H1 (cell line): ENCODE results near the gene POPDC2. TPM values are rescaled to one million over a fixed set of nuclear protein-coding genes. Genes with fewer than 3 reads are reported as not detected.
A peak's percentile ranks its signal among the peaks of the same experiment; 100 is the strongest.

Experiments
- CTCF ChIA-PET: fragments of 300-600 bp; sonication (Branson Sonifier 250); formaldehyde crosslinking; loops from one replicate; lab custom pipeline; 2021; ENCODE audit not compliant: partially characterized antibody; lab: Charles Lee
- POLR2A ChIA-PET: fragments of 300-600 bp; sonication (Branson Sonifier 250); formaldehyde crosslinking; loops from one replicate; lab custom pipeline; 2021; ENCODE audit warnings: inconsistent platforms; ENCODE audit not compliant: partially characterized antibody; lab: Charles Lee
- DNase-seq, 2 experiments: peaks; one replicate each; pipeline versions ENCODE4 v3.0.0 to v3.0.0-alpha.2; 2010 to 2022; ENCODE audit warnings: low spot score in 2 of 2, low read depth in 1 of 2, mixed read lengths in 1 of 2
- FAIRE-seq: peaks from 2 replicates; lab custom pipeline; 2011; peaks lifted over from hg19 to GRCh38; lab: Jason Lieb, UNC
- H2AFZ ChIP-seq: 2 replicates; pipeline ENCODE4 v1.8.1; 2012; ENCODE audit warnings: low read length, inconsistent platforms
- H2AK5ac ChIP-seq: 2 replicates; pipeline ENCODE4 v1.6.1; 2013; ENCODE audit warnings: low read depth, low read length
- H2BK120ac ChIP-seq: replicated peaks from 2 replicates; pipeline ENCODE3; 2013; ENCODE audit warnings: low read depth, low read length, inconsistent platforms
- H2BK12ac ChIP-seq: 2 replicates; pipeline ENCODE4 v1.6.1; 2013; ENCODE audit warnings: low read depth, low read length
- H2BK15ac ChIP-seq: 2 replicates; pipeline ENCODE4 v1.6.1; 2013; ENCODE audit warnings: low read length
- H2BK20ac ChIP-seq: 2 replicates; pipeline ENCODE4 v1.6.1; 2013; ENCODE audit warnings: low read length
- H2BK5ac ChIP-seq: 2 replicates; pipeline ENCODE4 v1.6.1; 2013; ENCODE audit warnings: low read depth, low read length
- H3K14ac ChIP-seq: 2 replicates; pipeline ENCODE4 v1.6.1; 2013; ENCODE audit warnings: inconsistent platforms; ENCODE audit not compliant: insufficient read length
- H3K18ac ChIP-seq: 2 replicates; pipeline ENCODE4 v1.6.1; 2013; ENCODE audit warnings: low read length; ENCODE audit errors: extremely low read depth
- H3K23ac ChIP-seq: 2 replicates; pipeline ENCODE4 v1.6.1; 2013; ENCODE audit warnings: inconsistent platforms; ENCODE audit not compliant: insufficient read length
- H3K23me2 ChIP-seq: 2 replicates; pipeline ENCODE4 v1.6.1; 2013; ENCODE audit warnings: low read depth, low read length
- H3K27ac ChIP-seq: 2 replicates; pipeline ENCODE4 v1.6.1; 2011; ENCODE audit warnings: low read depth, low read length, inconsistent platforms
- H3K27me3 ChIP-seq, 4 experiments: replicated peaks in 1 of 4; 1 replicate in 1 of 4; 2 replicates in 3 of 4; pipeline versions ENCODE4 v1.6.1 to v1.8.1; 2011 to 2013; ENCODE audit warnings: low read length in 3 of 4, mild to moderate bottlenecking in 3 of 4, inconsistent platforms in 2 of 4, mixed read lengths in 2 of 4, moderate library complexity in 1 of 4; ENCODE audit not compliant: control insufficient read depth in 3 of 4, insufficient read depth in 3 of 4; ENCODE audit errors: extremely low read depth in 1 of 4
- H3K36me3 ChIP-seq, 4 experiments: 2 replicates each; pipeline versions ENCODE4 v1.6.1 to v1.8.1; 2011 to 2013; ENCODE audit warnings: mild to moderate bottlenecking in 4 of 4, low read length in 3 of 4, moderate library complexity in 2 of 4, control low read depth in 1 of 4, inconsistent platforms in 1 of 4; ENCODE audit not compliant: insufficient read depth in 4 of 4, control insufficient read depth in 2 of 4
- H3K4ac ChIP-seq: replicated peaks from 2 replicates; pipeline ENCODE3; 2013; ENCODE audit warnings: low read length, low read depth, mixed read lengths, inconsistent platforms; ENCODE audit not compliant: insufficient read length
- H3K4me1 ChIP-seq, 4 experiments: replicated peaks in 1 of 4; 1 replicate in 1 of 4; 2 replicates in 3 of 4; pipeline versions ENCODE4 v1.6.1 to v1.8.1; 2011 to 2013; ENCODE audit warnings: low read length in 3 of 4, inconsistent platforms in 2 of 4, mixed read lengths in 1 of 4; ENCODE audit not compliant: insufficient read depth in 4 of 4, control insufficient read depth in 3 of 4
- H3K4me2 ChIP-seq, 2 experiments: 2 replicates each; pipeline versions ENCODE4 v1.6.1 to v1.8.1; 2011 to 2013; ENCODE audit warnings: low read depth in 2 of 2, low read length in 2 of 2, control low read depth in 1 of 2, inconsistent platforms in 1 of 2, mild to moderate bottlenecking in 1 of 2; ENCODE audit not compliant: insufficient read depth in 1 of 2
- H3K4me3 ChIP-seq, 4 experiments: fragments of 200-600, 300-600 bp in 1 of 4; sonication (generic), shearing (Covaris generic), sonication (Bioruptor Twin) in 1 of 4; 2 replicates each; pipeline versions ENCODE4 v1.5.1 to v1.8.1; 2011 to 2016; ENCODE audit warnings: low read length in 4 of 4, low read depth in 3 of 4, control low read depth in 2 of 4, inconsistent platforms in 2 of 4, mild to moderate bottlenecking in 2 of 4, mixed read lengths in 1 of 4, moderate library complexity in 1 of 4; ENCODE audit not compliant: insufficient read depth in 2 of 4; ENCODE audit errors: extremely low read depth in 1 of 4
- H3K56ac ChIP-seq: replicated peaks from 2 replicates; pipeline ENCODE3; 2013; ENCODE audit warnings: low read depth, mild to moderate bottlenecking, mixed read lengths, low read length, inconsistent platforms; ENCODE audit not compliant: insufficient read length
- H3K79me1 ChIP-seq: 2 replicates; pipeline ENCODE4 v1.6.1; 2013; ENCODE audit warnings: low read depth, low read length, control low read depth
- H3K79me2 ChIP-seq, 2 experiments: 2 replicates each; pipeline versions ENCODE4 v1.6.1 to v1.8.1; 2012 to 2013; ENCODE audit warnings: low read length in 2 of 2, mild to moderate bottlenecking in 2 of 2, inconsistent platforms in 1 of 2; ENCODE audit not compliant: insufficient read depth in 2 of 2, control insufficient read depth in 1 of 2
- H3K9ac ChIP-seq, 4 experiments: replicated peaks in 1 of 4; 1 replicate in 1 of 4; 2 replicates in 3 of 4; pipeline versions ENCODE4 v1.6.1 to v1.8.1; 2011 to 2013; ENCODE audit warnings: low read depth in 3 of 4, low read length in 3 of 4, control low read depth in 2 of 4, mild to moderate bottlenecking in 2 of 4, moderate library complexity in 2 of 4, inconsistent platforms in 1 of 4; ENCODE audit errors: extremely low read depth in 1 of 4
- H3K9me3 ChIP-seq, 2 experiments: 2 replicates each; pipeline versions ENCODE4 v1.6.1 to v1.8.1; 2012 to 2013; ENCODE audit warnings: mild to moderate bottlenecking in 2 of 2, moderate library complexity in 2 of 2, control low read depth in 1 of 2, inconsistent platforms in 1 of 2, low read depth in 1 of 2, low read length in 1 of 2, mixed read lengths in 1 of 2; ENCODE audit not compliant: insufficient read depth in 2 of 2
- H4K20me1 ChIP-seq, 2 experiments: replicated peaks in 1 of 2; 2 replicates each; pipeline versions ENCODE3 to v1.8.1; 2011 to 2013; ENCODE audit warnings: inconsistent platforms in 2 of 2, low read length in 2 of 2, mild to moderate bottlenecking in 1 of 2; ENCODE audit not compliant: insufficient read depth in 2 of 2, control insufficient read depth in 1 of 2
- H4K5ac ChIP-seq: 2 replicates; pipeline ENCODE4 v1.6.1; 2013; ENCODE audit warnings: low read length, low read depth, mixed read lengths, inconsistent platforms; ENCODE audit not compliant: insufficient read length
- H4K8ac ChIP-seq: 2 replicates; pipeline ENCODE4 v1.8.0; 2013; ENCODE audit warnings: mild to moderate bottlenecking, moderate library complexity, low read length, inconsistent platforms; ENCODE audit not compliant: insufficient read depth; ENCODE audit errors: extremely low read depth
- H4K91ac ChIP-seq: replicated peaks from 2 replicates; pipeline ENCODE3; 2013; ENCODE audit warnings: low read length, mixed read lengths, inconsistent platforms; ENCODE audit not compliant: insufficient read length
- BRCA1 ChIP-seq: IDR thresholded peaks from 2 replicates; pipeline ENCODE4 v1.6.1; 2012; ENCODE audit warnings: low read depth, low read length, improper control_type of control experiment
- CTBP2 ChIP-seq: IDR thresholded peaks from 2 replicates; pipeline ENCODE4 v1.7.0; 2011; ENCODE audit warnings: borderline replicate concordance, mild to moderate bottlenecking, moderate library complexity, mixed read lengths, low read length; ENCODE audit not compliant: insufficient read depth, insufficient read length
- JUND ChIP-seq: IDR thresholded peaks from 2 replicates; pipeline ENCODE4 v1.6.1; 2011; ENCODE audit warnings: mild to moderate bottlenecking, improper control_type of control experiment, low read length
- RAD21 ChIP-seq, 2 experiments: IDR thresholded peaks in 1 of 2; conservative IDR thresholded peaks in 1 of 2; 2 replicates each; pipeline ENCODE4 v1.6.1; 2011; ENCODE audit warnings: low read depth in 2 of 2, low read length in 2 of 2, improper control_type of control experiment in 1 of 2, inconsistent platforms in 1 of 2, mild to moderate bottlenecking in 1 of 2, moderate library complexity in 1 of 2
- SUZ12 ChIP-seq: fragments of 200-600 bp; sonication (generic); IDR thresholded peaks from 2 replicates; pipeline ENCODE4 v1.6.1; 2012; ENCODE audit warnings: mild to moderate bottlenecking, inconsistent platforms, low read length, moderate library complexity, mixed read lengths
- WGBS, 2 experiments: shearing (Covaris generic) in 1 of 2; methylation state at CpG; one replicate each; pipeline versions ENCODE4 v1.1.6 to v1.1.7; 2013 to 2015; ENCODE audit warnings: low lambda C conversion rate in 2 of 2, mixed read lengths in 2 of 2, inconsistent platforms in 1 of 2, low coverage in 1 of 2, missing lambda C conversion rate in 1 of 2; ENCODE audit not compliant: insufficient replicate concordance in 2 of 2, insufficient coverage in 1 of 2, insufficient read length in 1 of 2; ENCODE audit errors: extremely low coverage in 1 of 2, missing lambda C conversion rate in 1 of 2; 5-methylcytosine and 5-hydroxymethylcytosine counted together
- polyA plus RNA-seq, 7 experiments: library from polyadenylated mRNA; depleted of rRNA in 3 of 7; stranded (reverse) in 5 of 7; unstranded in 2 of 7; fragments of >200 nt in 5 of 7; fragments of 200-250 nt in 2 of 7; gene quantifications; 1 replicate in 5 of 7; 2 replicates in 1 of 7; 4 replicates in 1 of 7; pipeline versions ENCODE4 v1.2.1 to v1.2.3, GENCODE V29; 2011 to 2013; ENCODE audit warnings: missing spikeins in 2 of 7, mixed read lengths in 2 of 7
- total RNA-seq: library from RNA; stranded (reverse); fragmentation: NEBNext Ultra II Directional; extraction: Animal tissue kit (Norgen Biotek cat#: 25700); gene quantifications from 2 replicates; pipeline ENCODE4 v1.2.1, GENCODE V29; 2021
- TF ChIP-seq, protein P1 (sequence below), 3 experiments: IDR thresholded peaks; 1 replicate in 2 of 3; 2 replicates in 1 of 3; pipeline versions ENCODE4 v1.5.1 to v1.6.1; 2011; ENCODE audit warnings: low read length in 3 of 3, mild to moderate bottlenecking in 3 of 3, inconsistent platforms in 2 of 3, low read depth in 1 of 3, moderate library complexity in 1 of 3; ENCODE audit not compliant: insufficient read depth in 1 of 3; ENCODE audit errors: control extremely low read depth in 1 of 3

The POPDC2 gene
- total and polyA plus RNA-seq, 2 of the 8 experiments (the other 6 are each of a cell fraction or from before 2014, with no cell fraction given) = 0.65 to 1.1 TPM

DNA sequence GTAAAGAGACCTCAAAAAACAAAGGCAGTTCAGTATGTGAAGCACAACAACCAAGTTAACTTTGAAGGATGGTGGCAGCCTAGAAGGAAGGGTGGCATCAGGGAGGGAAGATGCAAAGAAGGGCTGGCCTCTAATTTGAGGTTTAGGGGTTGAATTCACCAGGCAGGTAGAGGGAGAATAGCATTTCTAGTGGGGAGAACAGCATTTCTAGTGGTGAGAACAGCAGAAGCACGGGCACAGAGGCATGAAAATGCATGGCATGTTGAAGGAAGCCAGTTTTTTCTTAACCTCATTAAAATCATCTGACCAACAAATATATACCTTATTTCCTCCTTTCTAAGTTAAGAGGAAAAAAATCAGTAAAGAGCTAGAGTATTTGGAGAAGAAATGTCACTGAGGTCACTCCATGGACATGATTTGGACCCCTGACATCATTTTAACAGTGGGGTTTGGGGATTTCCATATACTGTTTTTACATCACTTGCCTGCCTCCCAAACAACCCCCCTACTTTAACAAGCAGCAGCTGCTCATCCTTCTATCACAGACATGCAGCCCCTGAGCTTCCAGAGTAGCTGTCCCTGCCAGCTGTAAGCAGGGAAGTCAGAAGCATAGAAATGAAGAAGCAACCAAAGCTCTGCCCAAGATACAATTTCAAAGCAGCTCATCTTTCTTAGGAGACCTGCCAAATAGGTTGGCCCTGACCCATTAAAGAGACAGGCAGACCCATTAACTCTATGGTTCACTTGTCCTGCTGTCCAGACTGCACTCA, 2.4 kb upstream of the POPDC2 start:
- Histone ChIP-seq H2BK15ac (no peak overlapping the region), H2BK12ac (no peak overlapping the region), H3K79me2 (no peaks in the 10 kb centered on the region), H3K14ac (no peak overlapping the region), H3K27ac (no peak overlapping the region), H4K5ac (no peak overlapping the region), H2BK120ac (no peak overlapping the region), H3K79me1 (no peaks in the 10 kb centered on the region), H4K8ac (no peak overlapping the region), H3K4ac (no peak overlapping the region), H3K4me3 (no peak overlapping the region), H2BK20ac (no peak overlapping the region), H3K27me3 (no peaks in the 10 kb centered on the region), H3K56ac (no peak overlapping the region), H3K4me1 (no peaks in the 10 kb centered on the region), H2AK5ac (no peak overlapping the region), H3K18ac (no peak overlapping the region), H3K23me2 (no peaks in the 10 kb centered on the region), H2AFZ (no peak overlapping the region), H2BK5ac (no peak overlapping the region), H4K91ac (no peak overlapping the region), H4K20me1 (no peaks in the 10 kb centered on the region), H3K9ac (no peak overlapping the region), H3K9me3 (no peaks in the 10 kb centered on the region), H3K4me2 (no peak overlapping the region), H3K36me3 (no peaks in the 10 kb centered on the region; a peak in 1 of 8 replicates), H3K23ac (no peak overlapping the region)
- FAIRE-seq = no peak
- TF ChIP-seq BRCA1 = no peak
- no peak for TF ChIP-seq SUZ12
- TF ChIP-seq CTBP2 = no peak
- TF ChIP-seq JUND = no peak
- peak; percentile 2 to 7; a peak in 1 of 4 replicates for TF ChIP-seq RAD21 (IDR thresholded peaks at IDR 0.05 in 1 of 2, conservative IDR thresholded peaks at IDR 0.05 in 1 of 2; ENCODE audit: low read depth in 2 of 2, low read length in 2 of 2)
- TF ChIP-seq, protein P1, sequence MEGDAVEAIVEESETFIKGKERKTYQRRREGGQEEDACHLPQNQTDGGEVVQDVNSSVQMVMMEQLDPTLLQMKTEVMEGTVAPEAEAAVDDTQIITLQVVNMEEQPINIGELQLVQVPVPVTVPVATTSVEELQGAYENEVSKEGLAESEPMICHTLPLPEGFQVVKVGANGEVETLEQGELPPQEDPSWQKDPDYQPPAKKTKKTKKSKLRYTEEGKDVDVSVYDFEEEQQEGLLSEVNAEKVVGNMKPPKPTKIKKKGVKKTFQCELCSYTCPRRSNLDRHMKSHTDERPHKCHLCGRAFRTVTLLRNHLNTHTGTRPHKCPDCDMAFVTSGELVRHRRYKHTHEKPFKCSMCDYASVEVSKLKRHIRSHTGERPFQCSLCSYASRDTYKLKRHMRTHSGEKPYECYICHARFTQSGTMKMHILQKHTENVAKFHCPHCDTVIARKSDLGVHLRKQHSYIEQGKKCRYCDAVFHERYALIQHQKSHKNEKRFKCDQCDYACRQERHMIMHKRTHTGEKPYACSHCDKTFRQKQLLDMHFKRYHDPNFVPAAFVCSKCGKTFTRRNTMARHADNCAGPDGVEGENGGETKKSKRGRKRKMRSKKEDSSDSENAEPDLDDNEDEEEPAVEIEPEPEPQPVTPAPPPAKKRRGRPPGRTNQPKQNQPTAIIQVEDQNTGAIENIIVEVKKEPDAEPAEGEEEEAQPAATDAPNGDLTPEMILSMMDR (IDR thresholded peaks at IDR 0.05; ENCODE audit: control extremely low read depth in 1 of 3, insufficient read depth in 1 of 3, low read depth in 1 of 3, low read length in 3 of 3) = peak in 1 of 3 experiments; percentile 30; a peak in 1 of 4 replicates
- 82% methylated on average over 1 of the region's 1 CpG; no CpG with 5 or more reads in 1 of the 2 experiments for WGBS, 2 experiments
- no peak for DNase-seq
- ChIA-PET POLR2A (interaction anchor here (1.0 to 2.6 kb wide), 4 partner anchors 9 to 164 kb away, joined by 3 to 12 read pairs (median 3); partner anchors contain the start of gene TIMMDC1), CTCF (interaction anchor here (1.0 to 2.6 kb wide), 4 partner anchors 27 to 105 kb away, joined by 3 to 11 read pairs (median 6); no protein-coding TSS in a partner anchor)
